ENCODE results near the gene PSMD6. TPM values are rescaled to one million over a fixed set of nuclear protein-coding genes. Genes with fewer than 3 reads are reported as not detected.

PSMD6 gene
- total and polyA plus RNA-seq, 2 experiments from 2014 or later: 110 to 184 TPM

- no peak for TF ChIP-seq CTCF (IDR thresholded peaks at IDR 0.05; ENCODE audit: low read depth, low read length)
- H3K4me3 ChIP-seq: no peak overlapping the region
- no peak overlapping the region for H3K27ac ChIP-seq
Observed at GRCh38 chr3:63972196-63972595, 51.1 kb downstream of the PSMD6 start.

GRCh38 chr3:63970631-63971475 lies 52.4 kb downstream of the PSMD6 start:
- H3K27ac ChIP-seq: no peak overlapping the region
- TF ChIP-seq CTCF (IDR thresholded peaks at IDR 0.05; ENCODE audit: low read depth, low read length): no peak
- H3K4me1 ChIP-seq (ENCODE audit: low read depth): peaks cover 38% of the 10 kb centered on the region
- peak; percentile 28 to 33 for DNase-seq (ENCODE audit: low read depth in 1 of 2, low spot score in 1 of 2)
- H3K36me3 ChIP-seq: no peaks in the 10 kb centered on the region
- no peaks in the 10 kb centered on the region for H3K27me3 ChIP-seq
- no peak overlapping the region for H3K4me3 ChIP-seq
- no peaks in the 10 kb centered on the region for H3K9me3 ChIP-seq (ENCODE audit: low read depth)

More at GRCh38 chr3:63972196-63972595, 51.1 kb downstream of the PSMD6 start:
- DNase-seq (ENCODE audit: low read depth in 1 of 2, low spot score in 1 of 2): peak in 1 of 2 donors; percentile 62
- Histone ChIP-seq H3K27me3 (no peaks in the 10 kb centered on the region), H3K4me1 (ENCODE audit: low read depth) (peaks cover 38% of the 10 kb centered on the region), H3K9me3 (ENCODE audit: low read depth) (no peaks in the 10 kb centered on the region), H3K36me3 (no peaks in the 10 kb centered on the region)

GRCh38 chr3:63969876-63970275 lies 53.4 kb downstream of the PSMD6 start:
- Histone ChIP-seq H3K4me1 (ENCODE audit: low read depth) (peaks cover 46% of the 10 kb centered on the region), H3K9me3 (ENCODE audit: low read depth) (no peaks in the 10 kb centered on the region), H3K27ac (no peak overlapping the region), H3K36me3 (no peaks in the 10 kb centered on the region), H3K27me3 (no peaks in the 10 kb centered on the region), H3K4me3 (no peak overlapping the region)
- no peak for TF ChIP-seq CTCF (IDR thresholded peaks at IDR 0.05; ENCODE audit: low read depth, low read length)
- DNase-seq (ENCODE audit: low read depth in 1 of 2, low spot score in 1 of 2): no peak

GRCh38 chr3:63968612-63969350 lies 54.5 kb downstream of the PSMD6 start:
- Histone ChIP-seq H3K36me3 (no peaks in the 10 kb centered on the region), H3K4me3 (no peak overlapping the region), H3K9me3 (ENCODE audit: low read depth) (no peaks in the 10 kb centered on the region), H3K4me1 (ENCODE audit: low read depth) (peaks cover 51% of the 10 kb centered on the region), H3K27me3 (no peaks in the 10 kb centered on the region), H3K27ac (peak overlapping the region; percentile 21)
- TF ChIP-seq CTCF (IDR thresholded peaks at IDR 0.05; ENCODE audit: low read depth, low read length): no peak
- peak in 1 of 2 donors; percentile 20 for DNase-seq (ENCODE audit: low read depth in 1 of 2, low spot score in 1 of 2)

- Histone ChIP-seq H3K36me3 (no peaks in the 10 kb centered on the region), H3K4me1 (ENCODE audit: low read depth) (peaks cover 51% of the 10 kb centered on the region), H3K9me3 (ENCODE audit: low read depth) (no peaks in the 10 kb centered on the region), H3K27ac (peak overlapping the region; percentile 21), H3K4me3 (no peak overlapping the region), H3K27me3 (no peaks in the 10 kb centered on the region)
- peak; percentile 43 to 86 for DNase-seq (ENCODE audit: low read depth in 1 of 2, low spot score in 1 of 2)
- TF ChIP-seq CTCF (IDR thresholded peaks at IDR 0.05; ENCODE audit: low read depth, low read length): no peak
Observed at GRCh38 chr3:63967675-63968611, 55.4 kb downstream of the PSMD6 start.

All from cardiac muscle cell (in vitro differentiated cells and primary cell).